ENCODE data around the gene MARCHF11.

MARCHF11 gene

DNA sequence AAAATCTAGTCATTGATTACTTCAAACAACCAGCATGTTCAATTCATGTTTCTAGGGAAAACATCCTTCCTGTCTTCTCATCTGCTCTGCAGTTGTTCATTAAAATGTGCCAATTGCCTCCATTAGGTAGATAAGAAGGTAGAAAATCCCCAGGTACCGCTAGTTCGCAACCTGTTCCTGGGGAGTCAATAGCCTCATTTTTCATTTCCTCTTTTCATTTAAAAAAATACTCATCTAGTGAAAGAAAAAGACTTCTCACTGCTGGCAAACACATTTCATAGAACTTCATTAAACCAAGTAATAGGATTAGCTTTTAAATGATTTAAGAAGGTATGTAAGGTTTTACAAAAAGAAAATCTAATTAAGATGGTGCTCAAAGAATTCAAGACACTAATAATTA lies 113.3 kb downstream of the MARCHF11 start:
- no peak for DNase-seq (ENCODE audit: low read depth)
- TF ChIP-seq, protein P1, sequence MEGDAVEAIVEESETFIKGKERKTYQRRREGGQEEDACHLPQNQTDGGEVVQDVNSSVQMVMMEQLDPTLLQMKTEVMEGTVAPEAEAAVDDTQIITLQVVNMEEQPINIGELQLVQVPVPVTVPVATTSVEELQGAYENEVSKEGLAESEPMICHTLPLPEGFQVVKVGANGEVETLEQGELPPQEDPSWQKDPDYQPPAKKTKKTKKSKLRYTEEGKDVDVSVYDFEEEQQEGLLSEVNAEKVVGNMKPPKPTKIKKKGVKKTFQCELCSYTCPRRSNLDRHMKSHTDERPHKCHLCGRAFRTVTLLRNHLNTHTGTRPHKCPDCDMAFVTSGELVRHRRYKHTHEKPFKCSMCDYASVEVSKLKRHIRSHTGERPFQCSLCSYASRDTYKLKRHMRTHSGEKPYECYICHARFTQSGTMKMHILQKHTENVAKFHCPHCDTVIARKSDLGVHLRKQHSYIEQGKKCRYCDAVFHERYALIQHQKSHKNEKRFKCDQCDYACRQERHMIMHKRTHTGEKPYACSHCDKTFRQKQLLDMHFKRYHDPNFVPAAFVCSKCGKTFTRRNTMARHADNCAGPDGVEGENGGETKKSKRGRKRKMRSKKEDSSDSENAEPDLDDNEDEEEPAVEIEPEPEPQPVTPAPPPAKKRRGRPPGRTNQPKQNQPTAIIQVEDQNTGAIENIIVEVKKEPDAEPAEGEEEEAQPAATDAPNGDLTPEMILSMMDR (IDR thresholded peaks at IDR 0.05; ENCODE audit: control insufficient read depth, extremely low read depth, insufficient read depth): no peak
- H3K4me3 ChIP-seq (ENCODE audit: low read depth, low read length): no peak overlapping the region

DNA sequence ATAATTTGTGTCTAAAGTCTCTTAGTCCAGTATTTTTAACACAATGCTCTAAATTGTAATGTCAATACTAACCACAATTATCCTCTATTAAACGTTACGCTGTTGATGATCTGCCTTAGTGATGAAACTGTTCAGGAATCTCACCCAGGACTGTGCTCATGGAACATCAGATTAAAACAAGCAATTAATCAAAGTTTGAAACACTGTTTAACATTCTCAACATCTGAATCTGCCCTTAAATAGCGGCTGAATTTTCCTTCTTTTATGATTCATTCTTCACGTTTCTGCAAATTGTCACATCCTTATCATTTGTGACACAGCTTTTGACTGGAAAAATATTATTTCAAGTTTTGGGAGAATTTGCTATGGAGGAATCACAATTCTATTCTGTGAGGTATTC lies 113.8 kb downstream of the MARCHF11 start:
- DNase-seq (ENCODE audit: low read depth): no peak
- TF ChIP-seq, protein P1 (IDR thresholded peaks at IDR 0.05; ENCODE audit: control insufficient read depth, extremely low read depth, insufficient read depth): no peak
- H3K4me3 ChIP-seq (ENCODE audit: low read depth, low read length): no peak overlapping the region

DNA sequence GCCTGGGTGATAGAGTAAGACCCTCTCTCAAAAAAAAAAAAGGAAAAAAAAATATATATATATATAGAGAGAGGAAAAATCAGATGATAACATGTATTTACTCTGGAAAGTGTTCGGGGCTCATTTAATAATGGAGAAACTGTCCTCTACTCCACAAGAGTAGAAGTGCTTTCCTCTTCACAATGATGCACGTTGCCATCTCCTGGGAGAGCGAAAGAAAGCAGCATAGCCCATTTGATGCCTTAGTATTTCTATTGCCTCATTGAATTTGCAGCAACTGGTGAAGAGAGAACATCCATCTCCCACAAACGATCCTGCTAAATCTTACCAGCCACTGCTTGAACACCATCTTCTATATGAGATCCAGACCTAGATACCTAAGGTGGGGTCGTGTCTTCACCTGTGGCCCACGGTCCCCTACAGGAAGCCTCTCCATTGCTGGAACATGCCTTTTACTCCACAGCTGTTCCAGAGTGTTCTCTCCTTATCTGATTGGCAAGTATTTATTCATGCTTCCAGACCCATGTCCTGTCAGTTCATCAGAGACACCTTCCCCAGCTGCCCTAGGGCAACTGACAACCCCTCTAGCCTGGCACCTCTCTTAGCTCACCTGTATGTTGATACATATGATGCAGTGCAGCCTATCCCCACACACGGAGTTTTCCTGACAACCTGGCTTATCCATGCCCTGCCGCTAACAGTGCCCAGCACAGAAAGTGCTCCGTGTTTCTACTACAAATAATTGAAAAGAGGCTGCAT lies 115.3 kb downstream of the MARCHF11 start:
- DNase-seq (ENCODE audit: low read depth): no peak
- H3K4me3 ChIP-seq (ENCODE audit: low read depth, low read length): no peak overlapping the region
- TF ChIP-seq, protein P1 (IDR thresholded peaks at IDR 0.05; ENCODE audit: control insufficient read depth, extremely low read depth, insufficient read depth): no peak

DNA sequence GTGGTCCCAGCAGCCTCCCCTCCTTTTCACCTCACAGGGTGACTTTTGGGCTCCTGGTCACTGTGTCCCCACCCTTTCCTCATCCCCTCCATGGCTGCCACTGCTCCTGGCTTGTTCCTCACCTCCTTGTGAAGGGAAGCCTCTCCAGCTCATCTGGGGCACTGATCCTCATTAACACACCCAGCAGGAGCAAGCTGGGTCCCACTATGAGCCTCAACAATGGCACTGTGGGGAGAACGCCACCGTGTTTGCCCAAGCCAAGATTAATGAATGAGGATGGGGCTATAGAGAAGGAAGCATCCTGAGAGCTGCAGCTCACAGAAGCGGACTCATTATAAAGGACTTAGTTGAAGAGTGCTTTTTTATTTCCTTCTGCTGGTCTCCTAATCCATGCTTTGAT lies 118.4 kb downstream of the MARCHF11 start:
- H3K4me3 ChIP-seq (ENCODE audit: low read depth, low read length): no peak overlapping the region
- DNase-seq (ENCODE audit: low read depth): no peak

DNA sequence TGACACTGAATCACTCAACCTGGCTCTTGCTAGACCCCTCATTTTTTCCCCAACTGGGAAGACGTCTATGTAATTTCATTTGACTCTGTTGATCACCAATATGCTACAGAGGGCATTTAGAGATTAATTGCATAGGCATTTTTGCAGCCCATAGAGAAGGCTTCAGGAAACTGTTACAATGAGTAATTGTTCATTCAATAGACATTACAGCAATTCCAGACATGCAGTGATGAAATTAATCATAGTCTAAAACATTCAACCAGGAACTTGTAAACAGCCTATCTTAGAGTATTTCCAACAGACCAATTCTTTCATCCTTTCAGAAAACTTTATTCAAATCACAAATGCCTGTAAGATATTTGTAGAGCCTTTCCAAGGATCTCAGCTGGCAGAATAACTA lies 122.3 kb downstream of the MARCHF11 start:
- no peak for DNase-seq (ENCODE audit: low read depth)
- no peak overlapping the region for H3K4me3 ChIP-seq (ENCODE audit: low read depth, low read length)
- TF ChIP-seq, protein P1 (IDR thresholded peaks at IDR 0.05; ENCODE audit: control insufficient read depth, extremely low read depth, insufficient read depth): no peak

More for the DNA sequence above, 118.4 kb downstream of the MARCHF11 start:
- TF ChIP-seq, protein P1 (IDR thresholded peaks at IDR 0.05; ENCODE audit: control insufficient read depth, extremely low read depth, insufficient read depth): no peak

DNA sequence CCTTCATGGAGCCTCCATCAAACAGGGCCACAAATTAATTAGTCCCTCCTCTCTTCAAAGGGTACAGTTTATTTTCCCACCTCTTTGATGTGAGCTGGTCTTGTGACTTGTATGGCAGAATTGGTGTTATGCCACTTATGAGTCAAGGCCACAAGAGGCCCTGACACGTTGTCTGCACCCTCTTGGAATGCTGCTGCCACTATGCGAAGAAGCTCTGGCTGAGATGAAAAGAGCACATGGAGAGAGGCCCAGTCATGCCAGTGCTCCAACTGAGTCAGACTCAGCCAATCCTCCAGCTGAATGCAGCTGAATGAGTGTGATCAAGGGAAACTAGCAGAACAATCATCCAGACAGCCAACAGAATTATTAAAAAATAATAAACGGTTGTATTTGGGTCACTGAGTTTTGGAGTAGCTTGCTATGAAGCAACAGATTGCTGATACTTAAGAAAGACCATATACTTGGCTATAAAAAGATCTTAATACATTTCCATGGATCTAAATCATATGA lies 128.3 kb downstream of the MARCHF11 start:
- DNase-seq (ENCODE audit: low read depth): no peak
- H3K4me3 ChIP-seq (ENCODE audit: low read depth, low read length): no peak overlapping the region
- TF ChIP-seq, protein P1 (IDR thresholded peaks at IDR 0.05; ENCODE audit: control insufficient read depth, extremely low read depth, insufficient read depth): no peak

DNA sequence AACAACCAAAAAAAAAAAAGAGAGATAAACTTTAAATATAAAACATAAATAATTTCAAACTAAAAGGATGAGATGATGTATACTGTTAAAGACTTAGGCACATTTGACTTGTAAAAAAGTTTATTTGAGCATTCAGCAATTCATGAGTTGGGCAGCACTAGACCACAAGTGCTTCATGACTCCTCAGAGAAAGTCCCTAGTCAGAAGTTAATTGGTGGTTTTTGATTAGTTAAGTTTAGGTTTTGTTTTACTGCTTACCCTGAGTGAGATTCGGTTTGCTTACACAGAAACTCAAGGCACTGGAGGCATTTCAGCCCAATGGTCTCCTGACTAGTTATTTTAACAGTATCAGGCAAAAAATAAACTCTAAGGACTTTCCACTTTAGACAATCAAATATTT lies 129.2 kb downstream of the MARCHF11 start:
- TF ChIP-seq, protein P1 (IDR thresholded peaks at IDR 0.05; ENCODE audit: control insufficient read depth, extremely low read depth, insufficient read depth): no peak
- H3K4me3 ChIP-seq (ENCODE audit: low read depth, low read length): no peak overlapping the region
- no peak for DNase-seq (ENCODE audit: low read depth)
